Psoas muscle (tissue), 8 donors: ENCODE measurements around the gene LMBRD2. TPM values are rescaled to one million over a fixed set of nuclear protein-coding genes. Genes with fewer than 3 reads are reported as not detected.

Source experiments
- ATAC-seq, 4 donors: fragments of 200-7000 bp; cut with Tn5 transposase; one replicate each; pipeline ENCODE4 v1.9.1; 2020; ENCODE audit warnings: moderate library complexity in 3 of 4, mild to moderate bottlenecking in 2 of 4
- DNase-seq, 2 donors: peaks; one replicate each; pipeline ENCODE4 v3.0.0-alpha.2; 2020
- H3K27ac ChIP-seq: fragments of 200-600 bp; one replicate; pipeline ENCODE4 v1.8.0; 2022
- H3K27me3 ChIP-seq, 3 donors: fragments of 200-600 bp in 1 of 3; one replicate each; pipeline versions ENCODE4 v1.6.1 to v1.8.0; 2013 to 2022; ENCODE audit warnings: low read length in 2 of 3, mild to moderate bottlenecking in 2 of 3, moderate library complexity in 1 of 3; ENCODE audit not compliant: insufficient read depth in 3 of 3
- H3K36me3 ChIP-seq, 2 donors: fragments of 200-600 bp in 1 of 2; one replicate each; pipeline versions ENCODE4 v1.6.1 to v1.8.0; 2013 to 2022; ENCODE audit warnings: low read depth in 1 of 2, mild to moderate bottlenecking in 1 of 2, moderate library complexity in 1 of 2; ENCODE audit not compliant: insufficient read depth in 1 of 2
- H3K4me1 ChIP-seq: fragments of 200-600 bp; one replicate; pipeline ENCODE4 v1.8.0; 2022
- H3K4me3 ChIP-seq: fragments of 200-600 bp; one replicate; pipeline ENCODE4 v1.8.0; 2022; ENCODE audit warnings: mild to moderate bottlenecking
- H3K9me3 ChIP-seq: fragments of 200-600 bp; one replicate; pipeline ENCODE4 v1.8.0; 2022
- WGBS, 3 donors: extraction: QIAGEN DNeasy Blood & Tissue Kit; methylation state at CpG; one replicate each; pipeline versions ENCODE4 v1.1.6 to v1.1.7; 2013; 5-methylcytosine and 5-hydroxymethylcytosine counted together
- intact Hi-C, 2 donors: fragments of 100-400 bp; cut with DNase I; formaldehyde crosslinking; loops; one replicate each; pipeline versions ENCODE4 v1.11.0 to v1.14.2; 2022
- polyA plus RNA-seq, 3 donors: library from polyadenylated mRNA; stranded (reverse); fragments of 200-250 nt; gene quantifications; one replicate each; pipeline ENCODE4 v1.2.3, GENCODE V29; 2013
- total RNA-seq, 4 donors: library from RNA; stranded (reverse); fragmentation: NEBNext Ultra II Directional in 2 of 4; extraction: Animal tissue kit (Norgen Biotek cat#: 25700) in 2 of 4; gene quantifications; one replicate each; pipeline versions ENCODE4 v1.2.1 to v1.2.4, GENCODE V29; 2021 to 2023
- TF ChIP-seq, protein P1 (sequence below): fragments of 200-600 bp; IDR thresholded peaks from one replicate; pipeline ENCODE4 v1.8.0; 2022; ENCODE audit warnings: antibody characterized with exemption
- donor health status: healthy with polysubstance abuse.
- donor health status: DM: no; HTN: no; CAD: no; lungs with moderate emphysema.
- donor health status: Bipolar disorder and iron deficiency.
- donor health status: healthy.
- donor health status: DM: yes; HTN: yes; CAD: no.
- donor health status: DM: no; HTN: no; CAD: no.
- donor health status: DM: no; HTN: no; CAD: no.
- donor health status: DM: yes; HTN: yes; CAD: no.

LMBRD2 gene
- total and polyA plus RNA-seq, 7 donors = 3.0 to 22.8 (median 17.4) TPM

DNA sequence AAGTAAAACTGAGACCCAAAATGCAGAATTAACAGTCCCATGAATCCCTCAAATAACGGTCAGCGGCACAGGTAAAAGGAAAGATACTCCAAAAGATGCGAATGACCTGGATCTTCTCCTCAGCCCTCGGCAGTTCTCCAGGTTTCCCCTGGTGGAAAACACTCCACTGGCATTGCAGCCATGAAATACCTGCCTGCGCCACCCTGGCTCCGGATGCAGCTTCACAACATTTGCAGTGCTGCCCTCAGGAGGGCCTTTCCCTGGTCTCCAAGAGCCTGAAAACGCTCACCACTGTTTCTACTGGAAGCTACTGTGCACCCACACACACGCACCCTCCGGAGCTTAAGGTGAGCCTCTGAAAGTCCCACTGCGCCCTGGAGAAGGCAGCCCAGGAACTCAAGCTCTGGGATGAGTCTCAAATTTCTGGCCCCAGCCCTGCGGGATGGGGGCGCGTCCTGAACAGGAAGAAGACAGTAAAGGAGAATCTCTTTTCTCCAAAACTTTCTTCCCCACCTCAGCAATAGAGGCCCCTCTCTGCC is 85.6 kb downstream of the LMBRD2 start:
- ATAC-seq (peak in 2 of 4 donors; percentile 27 to 37), DNase-seq (no peak)
- TF ChIP-seq, protein P1, sequence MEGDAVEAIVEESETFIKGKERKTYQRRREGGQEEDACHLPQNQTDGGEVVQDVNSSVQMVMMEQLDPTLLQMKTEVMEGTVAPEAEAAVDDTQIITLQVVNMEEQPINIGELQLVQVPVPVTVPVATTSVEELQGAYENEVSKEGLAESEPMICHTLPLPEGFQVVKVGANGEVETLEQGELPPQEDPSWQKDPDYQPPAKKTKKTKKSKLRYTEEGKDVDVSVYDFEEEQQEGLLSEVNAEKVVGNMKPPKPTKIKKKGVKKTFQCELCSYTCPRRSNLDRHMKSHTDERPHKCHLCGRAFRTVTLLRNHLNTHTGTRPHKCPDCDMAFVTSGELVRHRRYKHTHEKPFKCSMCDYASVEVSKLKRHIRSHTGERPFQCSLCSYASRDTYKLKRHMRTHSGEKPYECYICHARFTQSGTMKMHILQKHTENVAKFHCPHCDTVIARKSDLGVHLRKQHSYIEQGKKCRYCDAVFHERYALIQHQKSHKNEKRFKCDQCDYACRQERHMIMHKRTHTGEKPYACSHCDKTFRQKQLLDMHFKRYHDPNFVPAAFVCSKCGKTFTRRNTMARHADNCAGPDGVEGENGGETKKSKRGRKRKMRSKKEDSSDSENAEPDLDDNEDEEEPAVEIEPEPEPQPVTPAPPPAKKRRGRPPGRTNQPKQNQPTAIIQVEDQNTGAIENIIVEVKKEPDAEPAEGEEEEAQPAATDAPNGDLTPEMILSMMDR = no peak
- peak overlapping the region; percentile 47 for H3K4me3 ChIP-seq
- no peaks in the 10 kb centered on the region for H3K4me1 ChIP-seq
- WGBS, 3 donors = 26 to 34% (median 29%) methylated on average over 12 to 13 of the region's 13 CpGs
- no peaks in the 10 kb centered on the region for H3K9me3 ChIP-seq
- peaks cover 0 to 17% (median 0%) of the 10 kb centered on the region in 3 donors for H3K27me3 ChIP-seq
- intact Hi-C loops = no loop called here
- H3K27ac ChIP-seq = no peak overlapping the region
- no peaks in the 10 kb centered on the region for H3K36me3 ChIP-seq

DNA sequence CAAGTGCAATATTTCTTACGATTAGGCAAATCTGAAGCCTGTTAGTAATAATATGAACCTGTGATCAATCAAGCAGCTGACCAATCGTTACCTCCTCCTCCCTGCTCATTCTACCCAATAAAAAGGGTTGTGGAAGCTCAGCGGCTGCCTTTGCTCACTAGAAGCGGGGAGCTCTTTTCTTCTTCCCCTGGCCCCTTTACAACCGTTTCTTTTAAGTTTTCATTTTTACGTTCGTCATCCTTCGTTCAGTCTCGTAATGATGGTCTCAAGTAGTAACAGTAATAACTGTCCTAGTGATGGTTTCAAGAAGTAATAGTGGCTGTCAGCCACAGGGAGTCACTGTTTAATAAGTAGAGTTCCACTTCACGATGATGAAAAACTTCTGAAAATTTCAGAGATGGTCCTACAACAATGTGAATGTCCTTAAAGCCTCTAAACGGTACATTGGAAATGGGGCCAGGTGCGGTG is 91.2 kb downstream of the LMBRD2 start:
- TF ChIP-seq, protein P1 = no peak
- Histone ChIP-seq H3K27me3 (peaks cover 0 to 9% (median 2%) of the 10 kb centered on the region in 3 donors), H3K4me1 (no peaks in the 10 kb centered on the region), H3K27ac (no peak overlapping the region), H3K36me3 (no peaks in the 10 kb centered on the region), H3K9me3 (no peaks in the 10 kb centered on the region), H3K4me3 (no peak overlapping the region)
- intact Hi-C loops = no loop called here
- ATAC-seq = no peak
- WGBS, 3 donors = 62 to 74% (median 67%) methylated on average over 12 of the region's 12 CpGs
- no peak for DNase-seq

DNA sequence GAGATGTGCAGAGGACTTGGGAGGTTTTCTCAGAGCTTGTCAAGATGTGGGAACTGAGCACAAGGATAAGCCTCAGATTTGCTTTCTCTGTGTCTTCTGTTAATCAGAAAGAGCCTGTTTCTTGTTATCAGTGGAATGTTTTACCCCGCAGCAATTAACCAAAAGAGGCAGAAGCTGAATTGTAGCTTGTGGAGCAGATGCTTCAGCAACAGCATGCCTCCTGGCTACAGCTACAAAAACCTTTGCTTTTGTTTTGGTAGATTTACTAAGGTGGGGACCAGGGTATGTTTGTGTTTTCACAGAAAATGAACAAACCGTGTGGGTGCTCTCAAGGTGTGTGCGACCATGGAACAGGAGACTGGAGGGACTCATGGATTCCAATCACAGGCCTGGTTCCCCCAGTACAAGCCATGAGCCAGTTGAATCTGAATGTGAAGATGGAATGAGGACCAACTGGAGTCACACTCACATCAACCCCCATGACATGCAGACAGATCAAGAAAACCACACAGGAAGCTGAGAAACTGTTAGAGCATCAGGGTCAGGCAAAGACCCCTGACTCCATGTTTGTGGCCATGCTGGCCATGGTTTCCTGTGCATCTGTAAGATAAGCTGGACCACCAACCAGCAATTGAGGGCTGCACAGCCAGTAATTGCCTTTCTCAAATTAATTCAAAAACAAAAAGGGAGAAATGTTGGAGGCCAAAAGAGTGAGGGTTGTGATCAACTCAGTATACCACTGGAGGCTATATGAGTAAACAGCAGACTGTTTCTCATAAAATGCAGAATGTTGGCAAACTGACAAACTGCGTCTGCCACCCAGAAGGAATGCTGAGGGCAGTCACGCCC is 91.9 kb downstream of the LMBRD2 start:
- no peak overlapping the region for H3K4me3 ChIP-seq
- H3K27me3 ChIP-seq = peaks cover 0 to 4% (median 2%) of the 10 kb centered on the region in 3 donors
- H3K9me3 ChIP-seq = no peaks in the 10 kb centered on the region
- WGBS, 3 donors = 67 to 73% (median 72%) methylated on average over 5 of the region's 5 CpGs
- H3K27ac ChIP-seq = no peak overlapping the region
- H3K36me3 ChIP-seq = no peaks in the 10 kb centered on the region
- no peaks in the 10 kb centered on the region for H3K4me1 ChIP-seq
- no peak for DNase-seq
- TF ChIP-seq, protein P1 = no peak
- intact Hi-C loops = no loop called here
- ATAC-seq = no peak

DNA sequence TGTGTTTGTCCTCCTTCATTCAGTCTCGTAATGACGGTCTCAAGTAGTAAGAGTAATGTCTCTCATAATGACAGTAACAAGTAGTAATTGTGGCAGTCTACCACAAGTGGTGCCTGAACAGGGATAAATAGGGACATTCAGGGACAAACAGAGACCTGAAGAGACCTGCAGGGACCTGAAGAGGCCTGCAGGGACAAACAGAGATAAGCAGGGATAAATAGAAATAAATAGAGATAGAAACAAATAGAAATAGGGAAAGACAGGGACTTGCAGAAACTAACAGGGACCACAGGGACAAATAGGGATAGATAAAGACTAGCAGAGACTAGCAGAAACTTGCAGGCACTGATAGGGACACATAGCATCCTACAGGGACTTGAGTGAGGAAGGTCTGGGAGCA is 92.9 kb downstream of the LMBRD2 start:
- TF ChIP-seq, protein P1 = no peak
- ATAC-seq (no peak), DNase-seq (no peak)
- Histone ChIP-seq H3K4me3 (no peak overlapping the region), H3K27ac (no peak overlapping the region), H3K36me3 (no peaks in the 10 kb centered on the region), H3K27me3 (peaks cover 0 to 2% (median 0%) of the 10 kb centered on the region in 3 donors), H3K4me1 (no peaks in the 10 kb centered on the region), H3K9me3 (no peaks in the 10 kb centered on the region)
- intact Hi-C loops = no loop called here
- 86 to 90% (median 86%) methylated on average over 2 of the region's 2 CpGs for WGBS, 3 donors
